GM12878 (cell line): ENCODE results near the gene CFAP161. TPM values are rescaled to one million over a fixed set of nuclear protein-coding genes. Genes with fewer than 3 reads are reported as not detected.
A peak's percentile ranks its signal among the peaks of the same experiment; 100 is the strongest.

Experiments
- ATAC-seq: fragments of 200-7000 bp; cut with Tn5 transposase; 3 replicates; pipeline ENCODE4 v1.9.1; 2020; ENCODE audit warnings: mild to moderate bottlenecking, moderate library complexity
- BruUV-seq: library from RNA; stranded (reverse); fragments of 400-500 nt; replicated peaks from 2 replicates; lab custom pipeline; 2021; lab: Mats Ljungman, UMichigan
- CTCF ChIA-PET: fragments of 300-600 bp; sonication (Branson Sonifier 250); formaldehyde crosslinking; extraction: SDS; loops from one replicate; lab custom pipeline; 2021; ENCODE audit warnings: inconsistent platforms; lab: Yijun Ruan, JAX
- POLR2A ChIA-PET: fragments of 350-600 bp; formaldehyde crosslinking; extraction: SDS; loops from one replicate; lab custom pipeline; 2021; ENCODE audit warnings: inconsistent platforms; lab: Charles Lee
- RAD21 ChIA-PET: fragments of 300-600 bp; sonication (Branson Sonifier 250); formaldehyde crosslinking; loops from one replicate; lab custom pipeline; 2023; ENCODE audit warnings: antibody characterized with exemption; ENCODE audit not compliant: unreplicated experiment; lab: Charles Lee
- SMC1A ChIA-PET: fragments of 300-600 bp; sonication (Branson Sonifier 250); formaldehyde crosslinking; loops from one replicate; lab custom pipeline; 2023; ENCODE audit not compliant: unreplicated experiment, uncharacterized antibody; lab: Charles Lee
- DNase-seq: peaks from one replicate; pipeline ENCODE4 v3.0.0-alpha.2; 2011; ENCODE audit warnings: low read depth, low spot score
- FAIRE-seq: peaks from 3 replicates; lab custom pipeline; 2011; peaks lifted over from hg19 to GRCh38; lab: Jason Lieb, UNC
- H2AFZ ChIP-seq: 2 replicates; pipeline ENCODE4 v1.6.0; 2011; ENCODE audit warnings: low read depth, low read length, control low read depth; ENCODE audit not compliant: control insufficient read depth
- H3K27ac ChIP-seq: 2 replicates; pipeline ENCODE4 v1.5.1; 2011; ENCODE audit warnings: control low read depth; ENCODE audit not compliant: control insufficient read depth, insufficient read depth
- H3K27me3 ChIP-seq, 2 experiments: replicated peaks in 1 of 2; 2 replicates each; pipeline versions ENCODE4 v1.6.0 to v1.6.1; 2011; ENCODE audit warnings: low read length in 1 of 2; ENCODE audit not compliant: control insufficient read depth in 2 of 2, insufficient read depth in 2 of 2
- H3K36me3 ChIP-seq, 2 experiments: 2 replicates each; pipeline ENCODE4 v1.5.1; 2011; ENCODE audit warnings: low read length in 1 of 2; ENCODE audit not compliant: control insufficient read depth in 2 of 2, insufficient read depth in 2 of 2
- H3K4me1 ChIP-seq: 2 replicates; pipeline ENCODE4 v1.6.1; 2011; ENCODE audit warnings: mild to moderate bottlenecking, low read length, moderate library complexity, mixed read lengths; ENCODE audit not compliant: control insufficient read depth, insufficient read depth
- H3K4me2 ChIP-seq: 2 replicates; pipeline ENCODE4 v1.6.0; 2011; ENCODE audit warnings: control low read depth; ENCODE audit not compliant: control insufficient read depth, insufficient read depth
- H3K4me3 ChIP-seq: fragments of 200-600 bp; sonication (generic); 2 replicates; pipeline ENCODE4 v1.5.1; 2016
- H3K79me2 ChIP-seq: 2 replicates; pipeline ENCODE4 v1.6.0; 2011; ENCODE audit warnings: low read length; ENCODE audit not compliant: control insufficient read depth, insufficient read depth
- H3K9ac ChIP-seq: 2 replicates; pipeline ENCODE4 v1.8.0; 2011; ENCODE audit warnings: low read length, control low read depth, mixed read lengths; ENCODE audit not compliant: control insufficient read depth, insufficient read depth
- H3K9me3 ChIP-seq: replicated peaks from 3 replicates; pipeline ENCODE4 v1.5.1; 2011; ENCODE audit warnings: mild to moderate bottlenecking, low read length; ENCODE audit not compliant: control insufficient read depth, insufficient read depth
- H4K20me1 ChIP-seq: 2 replicates; pipeline ENCODE4 v1.6.0; 2011; ENCODE audit not compliant: control insufficient read depth, insufficient read depth
- BCL11A ChIP-seq: IDR thresholded peaks from 2 replicates; pipeline ENCODE4 v1.6.1; 2011; ENCODE audit warnings: low read depth, low read length
- FOS ChIP-seq: IDR thresholded peaks from 3 replicates; pipeline ENCODE4 v1.6.1; 2011; ENCODE audit warnings: borderline replicate concordance; ENCODE audit not compliant: insufficient read length; ENCODE audit errors: extremely low read depth
- MEF2A ChIP-seq: IDR thresholded peaks from 2 replicates; pipeline ENCODE4 v1.6.1; 2011; ENCODE audit warnings: low read depth, mild to moderate bottlenecking, low read length, moderate library complexity; ENCODE audit not compliant: insufficient read depth
- POLR2AphosphoS5 ChIP-seq: IDR thresholded peaks from 2 replicates; pipeline ENCODE4 v1.6.1; 2011; ENCODE audit warnings: mild to moderate bottlenecking, low read length, inconsistent platforms
- POU2F2 ChIP-seq: IDR thresholded peaks from 3 replicates; pipeline ENCODE4 v1.6.1; 2011; ENCODE audit warnings: low read depth, mild to moderate bottlenecking, low read length, borderline replicate concordance
- RAD21 ChIP-seq: IDR thresholded peaks from 2 replicates; pipeline ENCODE4 v1.6.1; 2011; ENCODE audit warnings: mild to moderate bottlenecking, low read depth, low read length, moderate library complexity; ENCODE audit not compliant: insufficient read depth
- SIN3A ChIP-seq: IDR thresholded peaks from 2 replicates; pipeline ENCODE4 v1.6.1; 2012; ENCODE audit warnings: low read depth, low read length, improper control_type of control experiment
- SMC3 ChIP-seq: IDR thresholded peaks from 2 replicates; pipeline ENCODE4 v1.6.1; 2011; ENCODE audit warnings: low read length, improper control_type of control experiment, borderline replicate concordance
- SRF ChIP-seq, 2 experiments: IDR thresholded peaks; 2 replicates each; pipeline ENCODE4 v1.6.1; 2011; ENCODE audit warnings: low read depth in 2 of 2, low read length in 2 of 2, mild to moderate bottlenecking in 1 of 2, moderate library complexity in 1 of 2
- SUPT20H ChIP-seq: IDR thresholded peaks from 2 replicates; pipeline ENCODE4 v1.6.1; 2011; ENCODE audit warnings: low read depth, mild to moderate bottlenecking, low read length, moderate library complexity, borderline replicate concordance; ENCODE audit not compliant: control insufficient read depth
- TARDBP ChIP-seq: IDR thresholded peaks from 2 replicates; pipeline ENCODE4 v1.6.1; 2016; ENCODE audit warnings: borderline replicate concordance
- WGBS: methylation state at CpG from one replicate; pipeline ENCODE4 v1.1.6; 2016; ENCODE audit warnings: low lambda C conversion rate; ENCODE audit not compliant: insufficient replicate concordance, insufficient coverage; ENCODE audit errors: missing lambda C conversion rate; 5-methylcytosine and 5-hydroxymethylcytosine counted together
- in situ Hi-C: fragments of 300-500 bp; cut with MboI; formaldehyde crosslinking; loops from 9 replicates; pipeline ENCODE4 v1.14.3; 2018; ENCODE audit warnings: mixed read lengths
- intact Hi-C: fragments of 100-400 bp; cut with micrococcal nuclease; formaldehyde crosslinking; loops from one replicate; pipeline ENCODE4 v1.14.2; 2022; ENCODE audit not compliant: unreplicated experiment
- polyA plus RNA-seq, 11 experiments: library from polyadenylated mRNA; depleted of rRNA in 4 of 11; unstranded in 6 of 11; stranded (reverse) in 5 of 11; fragments of >200 nt; fragmentation: Nextera tagmentation in 4 of 11; fragmentation: Illumina TruSeq in 1 of 11; extraction: Ambion mirVana in 4 of 11; extraction: Trizol in 1 of 11; gene quantifications; 1 replicate in 1 of 11; 2 replicates in 10 of 11; pipeline versions ENCODE4 v1.2.1 to v1.2.3, GENCODE V29; 2011 to 2016; ENCODE audit warnings: inconsistent platforms in 2 of 11, missing spikeins in 2 of 11, low read depth in 1 of 11
- total RNA-seq, 4 experiments: library from RNA; depleted of rRNA in 3 of 4; stranded (reverse); fragments of >200 nt in 3 of 4; fragmentation: Illumina TruSeq in 1 of 4; extraction: Trizol in 1 of 4; gene quantifications; 2 replicates each; pipeline versions ENCODE4 v1.2.1 to v1.2.3, GENCODE V29; 2013 to 2021
- TF ChIP-seq, protein P1 (sequence below): IDR thresholded peaks from 2 replicates; pipeline ENCODE4 v1.6.1; 2011; ENCODE audit warnings: low read depth, low read length, improper control_type of control experiment, borderline replicate concordance
- TF ChIP-seq, protein P2 (sequence below), 3 experiments: IDR thresholded peaks in 2 of 3; conservative IDR thresholded peaks in 1 of 3; 2 replicates each; pipeline ENCODE4 v1.5.1; 2011; ENCODE audit warnings: low read depth in 3 of 3, low read length in 3 of 3, mild to moderate bottlenecking in 3 of 3, control low read depth in 2 of 3, moderate library complexity in 2 of 3, inconsistent platforms in 1 of 3, mixed read lengths in 1 of 3; ENCODE audit not compliant: control insufficient read depth in 2 of 3, insufficient read depth in 1 of 3; ENCODE audit errors: extremely low read depth in 1 of 3
- TF ChIP-seq, protein P3 (sequence below): IDR thresholded peaks from 2 replicates; pipeline ENCODE4 v1.6.1; 2011; ENCODE audit warnings: borderline replicate concordance, low read depth, mild to moderate bottlenecking, moderate library complexity, mixed read lengths, low read length; ENCODE audit not compliant: insufficient read depth; ENCODE audit errors: extremely low read length
- TF ChIP-seq, protein P4 (sequence below): fragments of 450-650 bp; formaldehyde crosslinking; IDR thresholded peaks from 2 replicates; pipeline ENCODE4 v1.4.0; 2022; ENCODE audit warnings: mild to moderate bottlenecking, moderate library complexity

Gene CFAP161
- total and polyA plus RNA-seq, 10 of the 15 experiments (the other 5 are each of a cell fraction or from before 2014, with no cell fraction given): 0.31 TPM; not detected in 9

DNA sequence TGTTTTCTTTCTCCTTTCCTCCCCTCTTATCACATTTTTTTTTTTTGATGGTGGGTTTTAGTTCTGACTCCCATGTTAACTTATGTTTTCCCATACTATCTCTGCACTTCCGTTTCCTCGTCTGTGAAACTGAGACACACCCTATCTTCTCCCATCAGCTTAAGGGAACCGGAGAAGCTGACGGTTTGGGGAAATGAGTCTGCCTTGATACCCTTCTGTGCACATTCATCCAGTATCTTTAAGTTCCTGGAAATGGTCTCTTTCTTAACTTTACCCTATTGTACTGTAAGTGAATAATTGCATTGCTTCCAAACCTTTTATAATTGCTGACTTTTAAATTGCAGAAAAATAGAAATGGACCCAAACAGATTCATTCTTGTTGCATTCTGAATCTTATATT is 26.2 kb upstream of the CFAP161 start (continued):
- no peak for TF ChIP-seq FOS
- no peak for TF ChIP-seq POLR2AphosphoS5
- no peak for TF ChIP-seq SMC3
- no peak for TF ChIP-seq SRF (IDR thresholded peaks at IDR 0.05; ENCODE audit: low read depth in 2 of 2, low read length in 2 of 2)
- TF ChIP-seq MEF2A: no peak
- TF ChIP-seq, protein P1, sequence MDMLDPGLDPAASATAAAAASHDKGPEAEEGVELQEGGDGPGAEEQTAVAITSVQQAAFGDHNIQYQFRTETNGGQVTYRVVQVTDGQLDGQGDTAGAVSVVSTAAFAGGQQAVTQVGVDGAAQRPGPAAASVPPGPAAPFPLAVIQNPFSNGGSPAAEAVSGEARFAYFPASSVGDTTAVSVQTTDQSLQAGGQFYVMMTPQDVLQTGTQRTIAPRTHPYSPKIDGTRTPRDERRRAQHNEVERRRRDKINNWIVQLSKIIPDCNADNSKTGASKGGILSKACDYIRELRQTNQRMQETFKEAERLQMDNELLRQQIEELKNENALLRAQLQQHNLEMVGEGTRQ: no peak

DNA sequence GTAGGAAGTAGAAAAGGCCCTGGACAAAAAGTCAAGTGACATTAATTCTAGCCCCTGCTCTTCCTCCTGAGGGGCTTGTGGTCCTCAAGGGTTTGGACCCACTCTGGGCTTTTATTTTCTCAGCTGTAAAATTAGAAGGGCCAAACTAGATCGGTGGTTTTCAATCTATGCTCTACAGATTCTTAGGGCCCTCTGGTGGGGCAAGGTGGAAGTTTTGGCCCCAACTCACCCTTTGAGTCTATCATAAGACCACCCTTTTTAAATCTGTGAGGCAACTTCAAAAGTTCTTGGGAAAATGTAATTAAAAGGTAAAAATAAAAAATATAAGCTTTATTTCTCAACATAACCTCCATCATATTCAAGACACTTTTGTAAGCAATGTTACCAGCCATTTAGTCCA is 25.6 kb upstream of the CFAP161 start:
- Histone ChIP-seq H3K4me3 (no peak overlapping the region), H3K4me1 (peaks cover 11% of the 10 kb centered on the region), H4K20me1 (peaks cover 3% of the 10 kb centered on the region; the same call in 1 of the 2 replicates), H3K9ac (no peak overlapping the region), H2AFZ (no peak overlapping the region), H3K9me3 (no peaks in the 10 kb centered on the region), H3K27ac (no peak overlapping the region), H3K27me3 (no peaks in the 10 kb centered on the region), H3K4me2 (no peak overlapping the region), H3K36me3 (no peaks in the 10 kb centered on the region), H3K79me2 (no peaks in the 10 kb centered on the region)
- no peak for FAIRE-seq
- RAD21 ChIA-PET: interaction anchor here (0.6 to 10.1 kb wide), 11 partner anchors 48 to 332 kb away, joined by 3 to 130 read pairs (median 4); partner anchors contain the start of gene TLNRD1
- POLR2A ChIA-PET: no interaction called here
- in situ Hi-C loops (loop anchor here (5.0 to 10.0 kb wide), 3 partner anchors 116 to 654 kb away; no protein-coding TSS in a partner anchor), intact Hi-C loops (loop anchor here (1.0 kb wide), 1 partner anchor 112 kb away; no protein-coding TSS in a partner anchor)
- SMC1A ChIA-PET: interaction anchor here (0.7 to 5.1 kb wide), 12 partner anchors 45 to 158 kb away, joined by 3 to 89 read pairs (median 4); no protein-coding TSS in a partner anchor
- no TSS peak for BruUV-seq
- 5% methylated on average over 1 of the region's 1 CpG for WGBS
- peak; percentile 40; the same call in 2 of the 3 replicates for ATAC-seq
- DNase-seq: no peak
- CTCF ChIA-PET: interaction anchor here (0.7 to 19.0 kb wide), 29 partner anchors 10 to 651 kb away, joined by 3 to 438 read pairs (median 4); partner anchors contain the start of gene TLNRD1
- peak; percentile 52 for TF ChIP-seq RAD21
- TF ChIP-seq, protein P2, sequence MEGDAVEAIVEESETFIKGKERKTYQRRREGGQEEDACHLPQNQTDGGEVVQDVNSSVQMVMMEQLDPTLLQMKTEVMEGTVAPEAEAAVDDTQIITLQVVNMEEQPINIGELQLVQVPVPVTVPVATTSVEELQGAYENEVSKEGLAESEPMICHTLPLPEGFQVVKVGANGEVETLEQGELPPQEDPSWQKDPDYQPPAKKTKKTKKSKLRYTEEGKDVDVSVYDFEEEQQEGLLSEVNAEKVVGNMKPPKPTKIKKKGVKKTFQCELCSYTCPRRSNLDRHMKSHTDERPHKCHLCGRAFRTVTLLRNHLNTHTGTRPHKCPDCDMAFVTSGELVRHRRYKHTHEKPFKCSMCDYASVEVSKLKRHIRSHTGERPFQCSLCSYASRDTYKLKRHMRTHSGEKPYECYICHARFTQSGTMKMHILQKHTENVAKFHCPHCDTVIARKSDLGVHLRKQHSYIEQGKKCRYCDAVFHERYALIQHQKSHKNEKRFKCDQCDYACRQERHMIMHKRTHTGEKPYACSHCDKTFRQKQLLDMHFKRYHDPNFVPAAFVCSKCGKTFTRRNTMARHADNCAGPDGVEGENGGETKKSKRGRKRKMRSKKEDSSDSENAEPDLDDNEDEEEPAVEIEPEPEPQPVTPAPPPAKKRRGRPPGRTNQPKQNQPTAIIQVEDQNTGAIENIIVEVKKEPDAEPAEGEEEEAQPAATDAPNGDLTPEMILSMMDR (IDR thresholded peaks at IDR 0.05 in 2 of 3, conservative IDR thresholded peaks at IDR 0.05 in 1 of 3; ENCODE audit: control insufficient read depth in 2 of 3, extremely low read depth in 1 of 3, insufficient read depth in 1 of 3, low read depth in 3 of 3, low read length in 3 of 3): peak; percentile 49 to 73 (median 49)
- no peak for TF ChIP-seq BCL11A
- TF ChIP-seq SIN3A: no peak
- TF ChIP-seq, protein P3, sequence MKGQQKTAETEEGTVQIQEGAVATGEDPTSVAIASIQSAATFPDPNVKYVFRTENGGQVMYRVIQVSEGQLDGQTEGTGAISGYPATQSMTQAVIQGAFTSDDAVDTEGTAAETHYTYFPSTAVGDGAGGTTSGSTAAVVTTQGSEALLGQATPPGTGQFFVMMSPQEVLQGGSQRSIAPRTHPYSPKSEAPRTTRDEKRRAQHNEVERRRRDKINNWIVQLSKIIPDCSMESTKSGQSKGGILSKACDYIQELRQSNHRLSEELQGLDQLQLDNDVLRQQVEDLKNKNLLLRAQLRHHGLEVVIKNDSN: no peak
- TF ChIP-seq TARDBP: no peak
- TF ChIP-seq, protein P4, sequence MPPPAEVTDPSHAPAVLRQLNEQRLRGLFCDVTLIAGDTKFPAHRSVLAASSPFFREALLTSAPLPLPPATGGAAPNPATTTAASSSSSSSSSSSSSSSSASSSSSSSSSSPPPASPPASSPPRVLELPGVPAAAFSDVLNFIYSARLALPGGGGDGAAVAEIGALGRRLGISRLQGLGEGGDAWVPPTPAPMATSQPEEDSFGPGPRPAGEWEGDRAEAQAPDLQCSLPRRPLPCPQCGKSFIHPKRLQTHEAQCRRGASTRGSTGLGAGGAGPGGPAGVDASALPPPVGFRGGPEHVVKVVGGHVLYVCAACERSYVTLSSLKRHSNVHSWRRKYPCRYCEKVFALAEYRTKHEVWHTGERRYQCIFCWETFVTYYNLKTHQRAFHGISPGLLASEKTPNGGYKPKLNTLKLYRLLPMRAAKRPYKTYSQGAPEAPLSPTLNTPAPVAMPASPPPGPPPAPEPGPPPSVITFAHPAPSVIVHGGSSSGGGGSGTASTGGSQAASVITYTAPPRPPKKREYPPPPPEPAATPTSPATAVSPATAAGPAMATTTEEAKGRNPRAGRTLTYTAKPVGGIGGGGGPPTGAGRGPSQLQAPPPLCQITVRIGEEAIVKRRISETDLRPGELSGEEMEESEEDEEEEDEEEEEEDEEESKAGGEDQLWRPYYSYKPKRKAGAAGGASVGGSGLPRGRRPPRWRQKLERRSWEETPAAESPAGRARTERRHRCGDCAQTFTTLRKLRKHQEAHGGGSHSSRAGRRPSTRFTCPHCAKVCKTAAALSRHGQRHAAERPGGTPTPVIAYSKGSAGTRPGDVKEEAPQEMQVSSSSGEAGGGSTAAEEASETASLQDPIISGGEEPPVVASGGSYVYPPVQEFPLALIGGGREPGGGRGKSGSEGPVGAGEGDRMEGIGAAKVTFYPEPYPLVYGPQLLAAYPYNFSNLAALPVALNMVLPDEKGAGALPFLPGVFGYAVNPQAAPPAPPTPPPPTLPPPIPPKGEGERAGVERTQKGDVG (CRISPR knock-in tag): no peak
- no peak for TF ChIP-seq POU2F2
- no peak for TF ChIP-seq SUPT20H
- TF ChIP-seq SMC3: peak; percentile 41; the same call in 1 of the 2 replicates
